HAP-1 (cell line): ENCODE results near the gene CD164L2.
"Not testable (repeated sequence)": the region's sequence is repeated elsewhere in the genome, so short reads cannot be mapped to it uniquely, and the experiment has no call there.

Experiments
- DNase-seq, 2 experiments: peaks; one replicate each; pipeline ENCODE4 v3.0.0-alpha.2; 2016 to 2020; ENCODE audit warnings: low spot score in 2 of 2
- H3K27me3 ChIP-seq: fragments of 250-450 bp; sonication (Bioruptor Pico); 2 replicates; pipeline ENCODE4 v1.5.1; 2020; ENCODE audit warnings: low read depth, mild to moderate bottlenecking, moderate library complexity
- H3K36me3 ChIP-seq: fragments of 250-450 bp; sonication (Bioruptor Pico); replicated peaks from 2 replicates; pipeline ENCODE4 v1.5.1; 2020; ENCODE audit warnings: mild to moderate bottlenecking
- H3K4me1 ChIP-seq: fragments of 250-450 bp; sonication (Bioruptor Pico); 2 replicates; pipeline ENCODE4 v1.5.1; 2020; ENCODE audit warnings: mild to moderate bottlenecking
- H3K4me3 ChIP-seq: fragments of 250-450 bp; sonication (Bioruptor Pico); 2 replicates; pipeline ENCODE4 v1.5.1; 2020; ENCODE audit warnings: mild to moderate bottlenecking, moderate library complexity
- H3K9me3 ChIP-seq: fragments of 250-450 bp; sonication (Bioruptor Pico); 2 replicates; pipeline ENCODE4 v1.5.1; 2020; ENCODE audit warnings: mild to moderate bottlenecking, moderate library complexity
- in situ Hi-C: fragments of 300-500 bp; cut with MboI; formaldehyde crosslinking; loops from 3 replicates; pipeline ENCODE4 v1.14.3; 2020; ENCODE audit warnings: low sequenced_read_pairs, inconsistent platforms, mixed read lengths

The CD164L2 gene

DNA sequence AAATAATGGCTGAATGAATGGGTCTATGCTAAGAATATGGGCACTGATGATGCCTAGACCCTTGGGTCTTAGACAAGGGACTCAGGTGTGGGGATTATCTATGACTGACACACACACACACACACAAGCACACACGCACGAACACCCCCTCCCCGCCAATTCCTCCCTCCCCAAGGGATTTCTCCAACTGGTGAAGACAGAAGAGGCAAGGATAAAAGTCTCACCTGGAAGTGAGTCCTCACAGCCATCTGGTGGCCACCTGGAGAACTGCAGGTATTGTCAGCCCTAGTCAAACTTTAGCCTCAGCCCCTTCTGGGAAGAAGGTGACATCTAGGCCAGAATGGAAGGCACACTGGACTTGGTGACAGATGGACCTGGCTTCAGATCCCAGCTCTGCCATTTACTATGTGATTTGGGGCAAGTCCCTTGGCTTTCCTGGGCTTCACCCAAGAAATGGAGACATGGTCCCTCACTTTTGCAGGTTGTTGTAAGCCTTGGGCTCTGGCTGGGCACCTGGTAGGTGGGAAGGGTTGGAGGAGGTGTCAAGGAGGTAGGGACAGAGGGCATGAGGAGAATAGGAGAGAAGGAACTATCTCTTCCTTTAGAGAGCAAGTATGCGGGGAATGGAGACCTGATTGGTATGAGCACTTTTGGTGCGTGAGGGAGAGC is 5.3 kb upstream of the CD164L2 start:
- H3K27me3 ChIP-seq: no peaks in the 10 kb centered on the region
- in situ Hi-C loops: loop anchor here (5.0 to 10.0 kb wide), 2 partner anchors 86 to 284 kb away; no protein-coding TSS in a partner anchor
- H3K9me3 ChIP-seq: no peaks in the 10 kb centered on the region
- H3K4me1 ChIP-seq: peaks cover 8% of the 10 kb centered on the region
- no peak overlapping the region for H3K4me3 ChIP-seq
- H3K36me3 ChIP-seq: no peaks in the 10 kb centered on the region
- DNase-seq: peak in 1 of 2 experiments; percentile 81

DNA sequence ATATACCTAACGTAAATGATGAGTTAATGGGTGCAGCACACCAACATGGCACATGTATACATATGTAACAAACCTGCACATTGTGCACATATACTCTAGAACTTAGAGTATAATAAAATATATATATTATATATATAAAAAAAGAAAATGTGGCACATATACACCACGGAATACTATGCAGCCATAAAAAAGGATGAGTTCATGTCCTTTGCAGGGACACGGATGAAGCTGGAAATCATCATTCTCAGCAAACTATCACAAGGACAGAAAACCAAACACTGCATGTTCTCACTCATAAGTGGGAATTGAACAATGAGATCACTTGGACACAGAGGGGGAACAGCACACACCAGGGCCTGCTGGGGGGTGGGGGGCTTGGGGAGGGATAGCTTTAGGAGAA is 1.7 kb upstream of the CD164L2 start:
- H3K4me1 ChIP-seq, H3K36me3 ChIP-seq, DNase-seq, H3K9me3 ChIP-seq, H3K27me3 ChIP-seq, H3K4me3 ChIP-seq: not testable (repeated sequence)
- in situ Hi-C loops: loop anchor here (5.0 to 10.0 kb wide), 2 partner anchors 82 to 280 kb away; no protein-coding TSS in a partner anchor

DNA sequence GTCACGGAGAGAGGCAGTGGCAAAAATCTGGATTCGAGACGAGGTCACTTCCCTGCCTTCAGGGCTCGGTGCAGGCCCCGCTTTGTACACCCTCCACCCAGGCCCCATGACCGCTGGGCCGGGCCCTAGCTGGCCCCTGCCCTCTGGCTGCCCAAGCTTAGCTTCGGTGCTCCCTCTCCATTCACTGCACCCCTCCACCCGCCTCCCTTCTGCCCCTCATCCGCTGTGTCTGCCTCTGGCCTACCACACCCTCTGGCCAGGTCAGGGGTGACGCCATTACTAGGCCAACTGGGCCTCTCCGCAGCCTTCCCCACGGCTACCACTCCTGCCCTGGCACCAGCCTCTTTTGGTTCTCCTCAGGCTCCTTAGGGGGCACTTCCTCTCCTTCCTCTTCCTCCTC is 528 bp upstream of the CD164L2 start:
- DNase-seq: no peak
- Histone ChIP-seq H3K27me3 (no peaks in the 10 kb centered on the region), H3K9me3 (no peaks in the 10 kb centered on the region), H3K36me3 (no peaks in the 10 kb centered on the region), H3K4me1 (no peaks in the 10 kb centered on the region), H3K4me3 (no peak overlapping the region)
- in situ Hi-C loops: loop anchor here (10.0 kb wide), 1 partner anchor 279 kb away; no protein-coding TSS in a partner anchor

DNA sequence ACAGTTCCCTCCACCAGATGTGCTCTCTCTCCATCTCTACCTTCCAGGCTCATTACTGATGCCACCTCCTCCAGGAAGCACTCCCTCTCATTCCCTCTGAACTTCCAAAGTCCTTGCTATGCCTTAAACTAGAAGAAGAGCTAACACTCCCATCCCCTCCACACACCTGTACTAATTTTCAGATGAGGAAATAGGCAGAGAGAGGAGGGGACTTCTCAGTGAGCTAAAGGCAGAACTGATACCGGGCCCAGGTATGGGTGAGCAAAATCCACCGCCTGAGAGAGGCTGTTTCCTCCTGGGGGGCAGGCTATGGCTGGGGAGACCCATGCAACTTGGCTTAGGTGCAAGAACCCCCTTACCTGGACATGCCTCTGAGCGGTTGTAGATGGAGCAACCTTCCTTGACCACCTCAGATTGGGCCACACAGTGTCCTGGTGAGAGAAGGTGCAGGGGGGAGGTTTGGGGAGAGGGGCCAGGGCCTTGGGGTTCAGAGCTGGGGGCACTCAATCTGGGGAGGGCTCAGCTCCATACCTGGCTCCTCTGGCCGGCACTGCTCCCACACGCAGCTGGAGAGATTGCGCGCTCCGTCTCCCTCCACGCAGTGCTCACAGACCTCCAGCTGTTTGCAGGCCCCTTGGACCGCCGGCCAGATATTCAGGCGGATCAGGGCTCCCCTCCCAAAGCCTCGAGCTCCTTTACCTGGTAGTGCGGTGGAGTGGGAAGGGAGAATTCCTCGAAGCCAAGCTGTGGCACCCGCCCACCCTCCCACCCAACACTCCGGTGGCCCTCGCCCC is 967 bp downstream of the CD164L2 start:
- no peaks in the 10 kb centered on the region for H3K9me3 ChIP-seq
- no peaks in the 10 kb centered on the region for H3K36me3 ChIP-seq
- H3K4me1 ChIP-seq: no peaks in the 10 kb centered on the region
- in situ Hi-C loops: loop anchor here (10.0 kb wide), 1 partner anchor 277 kb away; no protein-coding TSS in a partner anchor
- H3K27me3 ChIP-seq: no peaks in the 10 kb centered on the region
- H3K4me3 ChIP-seq: no peak overlapping the region
- DNase-seq: no peak

DNA sequence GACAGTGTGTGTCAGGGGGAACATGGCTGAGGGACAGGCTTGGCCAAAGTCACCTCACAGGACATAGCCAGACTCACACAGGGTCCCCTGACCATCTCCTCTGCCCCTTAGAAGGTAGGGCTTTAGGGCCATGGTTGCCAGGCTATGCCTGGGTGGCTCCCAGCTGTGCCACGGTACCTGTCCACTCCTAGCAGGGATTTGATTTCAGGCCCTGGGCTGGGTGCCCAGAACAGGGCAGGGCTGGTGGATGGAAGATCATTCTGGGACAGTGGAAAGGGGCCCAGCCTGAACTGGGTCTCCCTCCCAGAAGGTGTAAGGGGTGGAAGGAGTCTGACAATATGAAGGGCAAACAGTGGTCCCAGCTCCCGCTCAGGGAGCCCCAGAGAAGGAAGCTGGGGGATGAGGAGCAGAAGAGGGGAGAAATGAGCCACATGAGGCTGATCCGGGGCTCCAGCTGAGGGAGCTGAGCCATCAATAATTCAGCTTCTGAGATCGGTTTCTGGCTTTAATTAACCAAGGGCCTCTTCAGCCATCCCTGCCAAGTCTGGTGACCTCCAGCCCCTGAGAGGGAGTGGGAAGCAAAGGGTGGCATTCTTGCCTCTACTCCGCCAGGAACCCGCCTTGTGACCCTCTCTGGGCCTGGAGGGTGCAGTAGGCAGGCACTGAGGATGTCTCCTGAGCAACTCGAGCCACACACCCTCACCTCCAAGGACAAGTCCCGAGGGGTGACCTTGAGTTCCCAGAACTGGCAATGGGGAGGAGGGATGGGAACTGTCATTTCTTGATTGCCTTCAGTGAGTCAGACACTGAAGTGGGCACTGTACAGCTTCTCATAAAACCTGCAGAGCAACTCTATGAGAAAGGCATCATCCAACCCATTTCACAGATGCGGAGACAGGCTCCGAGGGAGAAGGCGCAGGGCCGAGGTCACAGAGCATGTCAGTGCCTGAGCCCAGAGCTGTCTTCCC is 2.1 kb downstream of the CD164L2 start:
- in situ Hi-C loops: loop anchor here (10.0 kb wide), 1 partner anchor 276 kb away; no protein-coding TSS in a partner anchor
- Histone ChIP-seq H3K4me3 (no peak overlapping the region), H3K9me3 (no peaks in the 10 kb centered on the region), H3K27me3 (no peaks in the 10 kb centered on the region), H3K36me3 (no peaks in the 10 kb centered on the region), H3K4me1 (no peaks in the 10 kb centered on the region)
- DNase-seq: no peak

DNA sequence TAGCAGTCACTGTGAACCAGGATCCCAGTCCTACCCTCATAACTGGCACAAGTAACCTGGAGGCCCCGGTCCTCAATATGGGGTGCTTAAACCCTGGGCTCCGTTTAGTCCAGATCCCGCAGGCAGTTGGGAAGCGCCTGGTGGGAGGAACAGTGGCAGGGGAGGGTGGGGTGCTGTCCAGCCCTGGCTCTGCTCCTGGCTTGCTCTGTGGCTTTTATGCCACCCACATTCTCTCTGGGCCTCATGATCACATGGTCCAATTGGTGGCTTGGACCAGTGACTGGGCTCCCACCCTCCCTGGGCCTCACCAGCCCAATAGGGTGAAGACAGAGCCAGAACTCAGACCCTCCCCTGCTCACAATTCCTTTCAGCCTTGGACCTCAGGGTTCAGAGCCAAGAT is 2.9 kb downstream of the CD164L2 start:
- Histone ChIP-seq H3K4me1 (no peaks in the 10 kb centered on the region), H3K36me3 (no peaks in the 10 kb centered on the region), H3K27me3 (no peaks in the 10 kb centered on the region), H3K9me3 (no peaks in the 10 kb centered on the region), H3K4me3 (no peak overlapping the region)
- in situ Hi-C loops: loop anchor here (10.0 kb wide), 1 partner anchor 275 kb away; no protein-coding TSS in a partner anchor
- DNase-seq: no peak

DNA sequence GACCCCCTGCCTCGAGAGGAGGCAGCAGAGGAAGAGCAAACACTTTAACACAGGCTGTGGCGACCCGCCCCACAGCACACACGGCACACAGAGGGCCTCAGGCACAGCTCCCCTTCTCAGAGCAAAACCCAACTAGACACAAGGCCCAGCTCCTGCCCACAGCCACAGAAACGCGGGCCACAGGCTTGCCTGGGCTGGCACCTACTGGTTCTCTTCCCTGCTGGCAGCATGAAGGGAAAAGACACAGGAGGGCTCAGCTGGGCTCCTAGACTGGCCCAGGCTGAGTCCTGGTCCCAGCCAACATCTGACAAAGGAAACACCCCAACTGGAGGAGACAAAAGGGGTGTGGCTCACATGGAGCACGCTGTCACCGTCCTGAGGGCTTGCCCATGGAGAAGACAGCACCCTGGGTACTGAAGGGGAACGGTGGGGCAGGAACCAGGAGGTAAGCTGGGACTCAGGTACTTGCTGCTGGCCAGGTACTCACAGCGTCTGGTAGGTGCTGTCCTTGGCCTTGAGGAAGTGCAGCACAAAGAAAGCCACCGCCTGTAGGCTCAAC is 3.5 kb downstream of the CD164L2 start:
- in situ Hi-C loops: loop anchor here (10.0 kb wide), 1 partner anchor 275 kb away; no protein-coding TSS in a partner anchor
- no peak for DNase-seq

DNA sequence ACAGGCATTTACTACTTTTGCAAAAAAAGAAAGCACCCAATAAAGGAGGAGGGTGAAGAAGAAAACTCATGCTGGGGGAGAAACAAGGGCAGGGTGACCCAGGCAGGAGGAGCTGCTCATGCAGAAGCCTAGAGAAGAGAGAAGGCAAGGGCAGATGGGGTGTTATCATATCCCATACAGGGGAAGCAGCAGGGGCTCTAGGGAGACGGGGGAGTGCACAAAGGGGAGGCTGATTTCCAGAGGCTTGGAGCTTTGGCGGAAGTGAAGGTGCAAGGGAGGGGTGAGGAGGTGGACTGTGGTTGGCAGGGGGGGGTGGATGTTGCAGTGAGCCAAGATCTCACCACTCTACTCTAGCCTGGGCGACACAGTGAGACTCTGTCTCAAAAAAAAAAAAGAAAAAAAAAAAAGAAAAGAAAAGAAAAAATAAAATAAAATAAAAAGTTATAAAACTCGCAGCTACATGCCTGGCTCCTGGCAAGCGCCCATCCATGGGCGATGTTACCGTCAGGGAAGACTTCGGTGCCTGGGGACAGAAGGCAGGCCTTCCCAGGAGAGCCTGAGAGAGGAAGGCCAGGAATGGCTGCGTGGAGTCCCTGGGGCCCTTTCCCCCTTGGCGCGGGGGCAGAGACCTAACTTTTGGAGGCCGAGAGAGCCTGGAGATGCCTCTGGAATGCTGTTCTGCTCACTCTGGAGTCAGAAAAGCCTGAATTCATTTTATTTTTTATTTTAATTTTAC is 5.2 kb downstream of the CD164L2 start:
- DNase-seq: no peak
- in situ Hi-C loops: no loop called here
- H3K36me3 ChIP-seq: no peaks in the 10 kb centered on the region
- no peaks in the 10 kb centered on the region for H3K9me3 ChIP-seq
- no peaks in the 10 kb centered on the region for H3K27me3 ChIP-seq
- H3K4me3 ChIP-seq: no peak overlapping the region
- no peaks in the 10 kb centered on the region for H3K4me1 ChIP-seq

More for the DNA sequence above, 3.5 kb downstream of the CD164L2 start:
- Histone ChIP-seq H3K36me3 (no peaks in the 10 kb centered on the region), H3K4me1 (no peaks in the 10 kb centered on the region), H3K4me3 (no peak overlapping the region), H3K27me3 (no peaks in the 10 kb centered on the region), H3K9me3 (no peaks in the 10 kb centered on the region)

DNA sequence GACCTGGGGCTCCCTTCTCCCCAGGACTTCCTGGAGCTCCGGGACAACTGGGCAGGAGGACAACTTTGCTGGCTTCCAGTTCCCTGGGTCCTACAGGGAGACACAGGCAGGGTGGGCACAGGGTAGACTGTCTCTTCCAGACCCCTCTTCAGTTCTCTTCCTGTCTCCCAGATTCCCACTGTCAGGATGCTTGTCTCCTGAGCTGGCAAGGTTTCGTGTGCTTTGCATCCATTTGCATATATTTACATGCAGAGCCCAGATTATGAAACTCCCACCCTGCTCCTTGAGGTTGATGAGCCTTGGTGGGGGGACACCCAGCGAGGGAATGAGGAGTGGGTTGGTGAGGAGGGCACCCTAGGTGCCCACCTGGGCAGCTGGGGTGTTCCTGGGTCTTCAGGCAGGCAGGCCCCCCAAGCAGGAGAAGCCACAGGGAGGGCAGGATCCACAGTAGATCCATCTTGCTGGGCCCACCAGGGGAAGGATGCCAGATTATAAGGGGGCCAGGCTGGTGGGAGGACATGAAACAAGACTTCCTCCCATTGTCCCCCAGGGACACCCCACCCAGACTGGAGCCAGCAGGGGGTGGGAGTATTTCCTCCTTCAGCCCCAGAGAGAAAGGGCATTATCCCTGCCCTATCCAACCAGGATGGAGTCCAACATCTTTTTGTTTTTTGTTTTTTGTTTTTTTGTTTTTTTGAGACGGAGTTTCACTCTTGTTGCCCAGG is 8.6 kb downstream of the CD164L2 start, which contains the start of gene FCN3:
FCN3 (minus strand) TSS at position 463 of the 725 bp plus-strand sequence; CDS start at position 457, 6 bp downstream.
- H3K9me3 ChIP-seq: no peaks in the 10 kb centered on the region
- H3K27me3 ChIP-seq: no peaks in the 10 kb centered on the region
- H3K4me3 ChIP-seq: no peak within 1 kb of the TSS
- no peak for DNase-seq
- H3K36me3 ChIP-seq: no peaks in the 10 kb centered on the region
- in situ Hi-C loops: no loop called here
- no peaks in the 10 kb centered on the region for H3K4me1 ChIP-seq

DNA sequence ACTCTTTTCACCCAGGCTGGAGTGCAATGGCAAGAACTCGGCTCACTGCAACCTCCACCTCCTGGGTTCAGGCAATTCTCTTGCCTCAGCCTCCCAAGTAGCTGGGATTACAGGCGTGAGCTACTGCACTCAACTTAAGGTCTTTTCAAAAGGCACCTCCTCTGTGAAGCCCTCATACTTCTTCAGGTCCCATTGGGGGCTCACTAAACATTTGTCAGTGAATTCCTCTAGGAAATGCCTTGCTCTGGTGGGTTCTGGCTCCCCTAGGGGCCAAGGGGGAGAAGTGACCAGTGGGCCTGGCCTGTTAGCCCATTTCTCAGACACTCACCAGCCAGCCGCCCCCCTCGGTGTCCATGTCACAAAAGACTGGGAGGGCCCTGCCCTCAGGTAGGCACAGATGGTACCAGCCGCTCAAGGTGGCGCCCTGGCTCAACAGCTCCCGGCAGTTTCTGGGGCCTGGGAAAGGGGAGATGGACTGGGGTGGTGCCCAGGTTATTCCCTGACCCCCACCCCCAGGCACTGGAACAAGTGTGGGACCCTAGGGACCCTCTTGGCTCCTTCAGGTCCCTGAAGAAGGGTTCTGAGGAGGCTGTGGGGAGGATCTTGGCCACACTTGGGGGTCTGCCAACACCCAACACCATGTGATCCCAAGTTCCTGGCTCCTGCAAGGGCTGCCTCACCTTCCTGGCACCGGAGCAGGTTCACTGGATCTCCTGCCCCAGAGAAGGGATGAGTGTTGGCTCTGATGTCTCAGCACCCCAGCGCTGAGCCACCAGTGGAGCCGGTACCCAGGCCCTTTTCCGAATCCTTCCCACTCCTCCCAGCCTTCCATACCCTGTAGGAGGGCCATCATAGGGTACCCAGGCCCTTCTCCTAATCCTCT is 10.1 kb downstream of the CD164L2 start:
- Histone ChIP-seq H3K4me3 (no peak overlapping the region), H3K9me3 (no peaks in the 10 kb centered on the region), H3K36me3 (no peaks in the 10 kb centered on the region), H3K4me1 (no peaks in the 10 kb centered on the region), H3K27me3 (no peaks in the 10 kb centered on the region)
- in situ Hi-C loops: no loop called here
- peak in 1 of 2 experiments; percentile 34 for DNase-seq

DNA sequence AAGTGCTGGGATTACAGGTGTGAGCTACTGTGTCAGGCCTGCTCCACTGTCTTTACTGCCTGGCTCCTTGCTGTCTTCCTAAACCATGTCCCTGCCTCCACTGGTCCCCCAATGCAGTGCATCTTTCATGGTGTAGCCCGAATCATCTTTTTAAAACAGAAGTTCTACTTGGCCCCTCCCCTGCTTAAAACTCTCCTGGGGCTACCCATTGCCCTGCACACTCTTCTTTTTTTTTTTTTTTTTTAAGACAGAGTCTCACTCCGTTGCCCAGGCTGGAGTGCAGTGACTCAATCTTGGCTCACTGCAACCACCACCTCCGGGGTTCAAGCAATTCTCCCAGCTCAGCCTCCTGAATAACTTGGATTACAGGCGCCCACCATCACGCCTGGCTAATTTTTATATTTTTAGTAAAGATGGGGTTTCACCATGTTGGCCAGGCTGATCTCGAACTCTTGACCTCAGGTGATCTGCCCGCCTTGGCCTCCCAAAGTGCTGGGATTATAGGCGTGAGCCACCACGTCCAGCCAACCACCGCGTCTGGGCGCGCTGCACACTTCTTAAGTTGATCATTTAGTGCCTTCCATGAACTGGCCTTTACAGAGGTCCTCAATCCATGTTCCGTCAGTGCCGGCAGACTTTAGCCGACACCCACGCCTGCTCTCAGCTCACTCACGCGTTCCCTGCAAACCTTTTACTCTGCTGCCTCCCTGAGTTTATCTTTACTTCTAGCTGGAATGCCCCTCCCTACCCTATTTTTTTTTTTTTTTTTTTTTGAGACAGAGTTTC is 10.9 kb downstream of the CD164L2 start:
- Histone ChIP-seq H3K27me3 (no peaks in the 10 kb centered on the region), H3K9me3 (no peaks in the 10 kb centered on the region), H3K4me3 (no peak overlapping the region), H3K36me3 (no peaks in the 10 kb centered on the region), H3K4me1 (peaks cover 4% of the 10 kb centered on the region; the same call in 1 of the 2 replicates)
- in situ Hi-C loops: no loop called here
- DNase-seq: no peak
